ENCODE results near the gene TBCD.
A peak's percentile ranks its signal among the peaks of the same experiment; 100 is the strongest.
"Not testable (repeated sequence)": the region's sequence is repeated elsewhere in the genome, so short reads cannot be mapped to it uniquely, and the experiment has no call there.

Gene TBCD

DNA sequence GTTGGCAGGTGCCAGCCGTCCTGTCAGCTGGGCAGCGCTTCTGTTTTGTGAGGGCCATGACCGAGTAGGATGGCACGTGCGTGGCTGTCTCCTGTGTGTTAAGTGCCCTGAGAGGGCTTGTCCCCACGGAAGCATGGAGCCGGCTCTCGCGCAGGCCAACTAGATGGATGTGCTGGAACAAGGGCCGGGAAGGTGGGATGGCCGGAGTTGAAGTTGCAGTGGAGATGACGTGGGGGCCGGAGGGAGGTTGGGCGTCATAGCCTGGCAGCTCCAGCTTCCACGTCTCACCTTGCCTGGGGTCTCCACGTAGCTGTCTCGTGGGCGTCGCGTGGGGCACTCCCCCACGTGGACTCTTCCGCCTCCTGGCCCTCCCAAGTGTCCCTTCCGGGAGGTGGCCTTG lies 27.7 kb downstream of the TBCD start:
- TF ChIP-seq, protein P1, sequence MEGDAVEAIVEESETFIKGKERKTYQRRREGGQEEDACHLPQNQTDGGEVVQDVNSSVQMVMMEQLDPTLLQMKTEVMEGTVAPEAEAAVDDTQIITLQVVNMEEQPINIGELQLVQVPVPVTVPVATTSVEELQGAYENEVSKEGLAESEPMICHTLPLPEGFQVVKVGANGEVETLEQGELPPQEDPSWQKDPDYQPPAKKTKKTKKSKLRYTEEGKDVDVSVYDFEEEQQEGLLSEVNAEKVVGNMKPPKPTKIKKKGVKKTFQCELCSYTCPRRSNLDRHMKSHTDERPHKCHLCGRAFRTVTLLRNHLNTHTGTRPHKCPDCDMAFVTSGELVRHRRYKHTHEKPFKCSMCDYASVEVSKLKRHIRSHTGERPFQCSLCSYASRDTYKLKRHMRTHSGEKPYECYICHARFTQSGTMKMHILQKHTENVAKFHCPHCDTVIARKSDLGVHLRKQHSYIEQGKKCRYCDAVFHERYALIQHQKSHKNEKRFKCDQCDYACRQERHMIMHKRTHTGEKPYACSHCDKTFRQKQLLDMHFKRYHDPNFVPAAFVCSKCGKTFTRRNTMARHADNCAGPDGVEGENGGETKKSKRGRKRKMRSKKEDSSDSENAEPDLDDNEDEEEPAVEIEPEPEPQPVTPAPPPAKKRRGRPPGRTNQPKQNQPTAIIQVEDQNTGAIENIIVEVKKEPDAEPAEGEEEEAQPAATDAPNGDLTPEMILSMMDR (IDR thresholded peaks at IDR 0.05; ENCODE audit: borderline replicate concordance, control extremely low read depth, extremely low read depth, insufficient read depth, missing control alignments) = no peak
- in situ Hi-C loops (cut with MboI; ENCODE audit: low sequenced_read_pairs, unreplicated experiment) = no loop called here
- DNase-seq (ENCODE audit: low spot score) = no peak

DNA sequence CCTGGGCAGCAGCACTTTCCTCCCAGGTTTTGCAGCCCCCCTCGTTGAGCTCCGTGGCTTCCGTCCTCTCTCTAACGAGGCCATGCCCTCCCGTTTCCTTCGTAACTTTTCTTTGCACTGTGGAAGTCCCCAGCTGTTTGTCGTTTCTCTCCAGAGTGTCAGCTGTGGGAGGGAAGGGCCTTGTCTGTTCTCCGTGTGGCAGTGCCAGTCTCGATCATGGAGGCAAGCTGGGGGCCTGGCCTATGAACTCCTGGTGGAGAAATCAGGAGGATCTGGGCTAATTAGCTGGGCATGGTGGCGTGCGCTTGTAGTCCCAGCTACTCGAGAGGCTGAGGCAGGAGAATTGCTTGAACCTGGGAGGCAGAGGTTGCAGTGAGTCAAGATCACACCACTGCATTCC lies 28.3 kb downstream of the TBCD start:
- DNase-seq (ENCODE audit: low spot score) = no peak
- in situ Hi-C loops (cut with MboI; ENCODE audit: low sequenced_read_pairs, unreplicated experiment) = loop anchor here (10.0 kb wide), 1 partner anchor 145 kb away; no protein-coding TSS in a partner anchor
- TF ChIP-seq, protein P1 (IDR thresholded peaks at IDR 0.05; ENCODE audit: borderline replicate concordance, control extremely low read depth, extremely low read depth, insufficient read depth, missing control alignments) = no peak

DNA sequence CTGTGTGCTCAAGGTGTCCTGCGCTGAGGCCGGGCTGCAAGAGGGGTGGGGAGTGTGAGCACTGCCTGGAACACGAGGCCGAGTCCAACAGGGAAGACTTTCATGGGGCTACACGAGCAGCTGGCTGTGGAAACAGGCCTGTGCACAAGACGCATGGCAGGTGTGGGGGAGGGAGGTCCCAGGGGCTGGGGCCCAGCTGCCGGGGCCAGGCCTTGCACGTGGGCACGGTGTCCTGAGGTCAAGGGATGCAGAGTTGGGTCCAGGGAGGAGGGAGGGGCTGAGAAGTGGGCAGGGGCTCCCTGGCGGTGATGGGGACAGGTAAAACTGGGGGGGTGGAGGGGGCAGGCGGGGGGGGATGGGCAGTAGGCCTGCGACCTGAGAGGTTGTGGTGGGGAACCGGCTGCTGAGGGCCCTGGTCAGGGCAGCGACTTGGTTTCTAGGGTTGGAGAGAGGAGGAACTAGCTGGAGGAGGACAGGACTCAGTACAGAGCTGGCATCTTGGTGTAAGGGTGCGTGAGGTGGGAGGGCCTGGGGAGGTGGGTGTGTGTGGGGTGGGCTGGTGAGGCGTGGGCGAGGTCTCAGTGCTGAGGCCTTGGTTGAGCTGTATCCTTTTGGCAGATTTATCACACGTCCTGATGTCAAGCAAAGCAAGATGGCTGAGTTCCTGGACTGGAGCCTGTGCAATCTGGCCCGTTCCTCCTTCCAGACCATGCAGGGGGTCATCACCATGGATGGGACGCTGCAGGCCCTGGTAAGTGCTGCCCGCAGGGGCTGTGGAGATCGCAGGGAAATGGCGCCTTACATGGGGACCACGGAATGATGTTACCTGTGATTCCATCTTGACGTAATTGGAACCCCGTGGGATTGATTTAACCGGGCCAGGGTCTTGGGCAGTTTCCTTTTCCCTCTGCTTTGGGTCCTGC lies 29.4 kb downstream of the TBCD start:
- DNase-seq (ENCODE audit: low spot score) = no peak
- in situ Hi-C loops (cut with MboI; ENCODE audit: low sequenced_read_pairs, unreplicated experiment) = loop anchor here (10.0 kb wide), 1 partner anchor 144 kb away; no protein-coding TSS in a partner anchor
- TF ChIP-seq, protein P1 (IDR thresholded peaks at IDR 0.05; ENCODE audit: borderline replicate concordance, control extremely low read depth, extremely low read depth, insufficient read depth, missing control alignments) = no peak

DNA sequence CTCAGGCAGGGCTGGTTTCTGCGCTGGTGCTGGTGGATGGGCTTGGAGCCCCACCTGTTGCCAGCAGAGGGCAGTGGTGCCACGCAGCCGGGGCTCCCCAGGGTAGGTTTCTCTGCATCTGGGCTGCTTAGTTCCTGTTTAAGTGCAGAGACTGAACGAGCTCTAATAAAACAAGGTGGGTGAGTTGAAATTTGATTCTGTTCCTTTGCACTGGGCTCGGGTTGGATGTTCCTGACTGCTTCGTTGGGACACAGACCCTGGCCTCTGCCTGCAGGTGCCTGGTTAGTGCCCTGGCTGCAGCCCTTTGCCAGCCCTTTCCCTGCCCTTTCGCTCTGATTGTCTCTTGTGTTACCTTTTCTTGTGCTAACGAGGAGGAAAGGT lies 30.0 kb downstream of the TBCD start:
- in situ Hi-C loops (cut with MboI; ENCODE audit: low sequenced_read_pairs, unreplicated experiment) = loop anchor here (10.0 kb wide), 1 partner anchor 143 kb away; no protein-coding TSS in a partner anchor
- TF ChIP-seq, protein P1 (IDR thresholded peaks at IDR 0.05; ENCODE audit: borderline replicate concordance, control extremely low read depth, extremely low read depth, insufficient read depth, missing control alignments) = peak; percentile 97
- DNase-seq (ENCODE audit: low spot score) = peak; percentile 96

DNA sequence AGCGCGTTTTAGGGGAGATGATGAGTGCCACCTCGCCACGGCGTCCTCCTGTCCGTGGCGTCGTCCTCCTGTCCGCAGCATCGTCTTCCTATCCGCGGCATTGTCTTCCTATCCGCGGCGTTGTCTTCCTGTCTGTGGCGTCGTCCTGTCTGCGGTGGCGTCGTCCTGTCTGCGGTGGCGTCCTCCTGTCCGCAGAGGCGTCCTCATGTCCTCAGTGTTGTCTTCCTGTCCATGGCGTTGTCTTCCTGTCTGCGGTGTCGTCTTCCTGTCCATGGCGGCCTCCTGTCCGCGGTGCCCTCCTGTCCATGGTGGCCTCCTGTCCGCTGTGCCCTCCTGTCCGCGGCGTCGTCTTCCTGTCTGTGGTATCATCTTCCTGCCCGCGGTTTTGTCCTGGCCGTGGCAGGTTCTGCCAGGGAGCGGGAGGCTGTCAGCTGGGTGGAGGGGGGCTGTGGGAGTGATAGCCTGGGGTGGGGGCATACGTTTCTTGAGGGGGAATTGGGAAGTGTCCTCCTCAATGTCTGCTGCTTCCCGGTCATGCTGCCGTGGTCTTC lies 30.9 kb downstream of the TBCD start:
- in situ Hi-C loops (cut with MboI; ENCODE audit: low sequenced_read_pairs, unreplicated experiment) = loop anchor here (10.0 kb wide), 1 partner anchor 142 kb away; no protein-coding TSS in a partner anchor
- DNase-seq (ENCODE audit: low spot score) = no peak
- TF ChIP-seq, protein P1 (IDR thresholded peaks at IDR 0.05; ENCODE audit: borderline replicate concordance, control extremely low read depth, extremely low read depth, insufficient read depth, missing control alignments) = no peak

DNA sequence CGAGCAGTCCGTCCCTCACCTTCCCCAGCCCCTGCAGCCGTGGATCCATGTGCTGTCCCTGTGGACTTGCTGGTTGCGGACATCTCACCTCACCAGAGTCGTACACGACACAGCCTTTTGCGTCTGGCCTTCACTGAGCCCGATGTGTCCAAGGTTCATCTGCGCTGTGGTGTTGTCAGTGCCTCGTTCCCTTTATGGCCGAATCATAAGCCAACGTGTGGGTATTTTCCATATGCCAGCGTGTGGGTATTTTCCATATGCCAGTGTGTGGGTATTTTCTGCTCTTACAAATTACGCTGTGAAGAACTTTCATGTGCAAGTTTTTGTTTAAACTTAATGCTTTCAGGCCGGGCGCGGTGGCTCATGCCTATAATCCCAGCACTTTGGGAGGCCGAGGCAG lies 31.6 kb downstream of the TBCD start:
- TF ChIP-seq, protein P1 (IDR thresholded peaks at IDR 0.05; ENCODE audit: borderline replicate concordance, control extremely low read depth, extremely low read depth, insufficient read depth, missing control alignments) = no peak
- in situ Hi-C loops (cut with MboI; ENCODE audit: low sequenced_read_pairs, unreplicated experiment) = loop anchor here (10.0 kb wide), 1 partner anchor 141 kb away; no protein-coding TSS in a partner anchor
- no peak for DNase-seq (ENCODE audit: low spot score)

DNA sequence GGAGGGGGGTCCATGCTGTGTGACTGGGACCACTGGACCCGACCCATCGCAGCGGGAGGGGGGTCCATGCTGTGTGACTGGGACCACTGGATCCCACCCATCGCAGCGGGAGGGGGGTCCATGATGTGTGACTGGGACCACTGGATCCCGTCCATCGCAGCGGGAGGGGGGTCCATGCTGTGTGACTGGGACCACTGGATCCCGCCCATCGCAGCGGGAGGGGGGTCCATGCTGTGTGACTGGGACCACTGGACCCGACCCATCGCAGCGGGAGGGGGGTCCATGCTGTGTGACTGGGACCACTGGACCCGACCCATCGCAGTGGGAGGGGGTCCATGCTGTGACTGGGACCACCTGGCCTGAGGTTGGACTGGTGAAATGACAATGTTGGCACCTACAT lies 33.7 kb downstream of the TBCD start:
- in situ Hi-C loops (cut with MboI; ENCODE audit: low sequenced_read_pairs, unreplicated experiment) = loop anchor here (10.0 kb wide), 1 partner anchor 139 kb away; no protein-coding TSS in a partner anchor
- DNase-seq (ENCODE audit: low spot score) = not testable (repeated sequence)

Data from GM13976 (cell line).